NCI-H2029 treated with DMSO at 0.1 percent for 48 hours (cell line): ENCODE measurements around the gene GET4.
"Not testable (repeated sequence)": the region's sequence is repeated elsewhere in the genome, so short reads cannot be mapped to it uniquely, and the experiment has no call there.

Experiments
- DNase-seq: peaks from one replicate; lab custom pipeline; 2025; lab: John Stamatoyannopoulos, UW

The GET4 gene

DNA sequence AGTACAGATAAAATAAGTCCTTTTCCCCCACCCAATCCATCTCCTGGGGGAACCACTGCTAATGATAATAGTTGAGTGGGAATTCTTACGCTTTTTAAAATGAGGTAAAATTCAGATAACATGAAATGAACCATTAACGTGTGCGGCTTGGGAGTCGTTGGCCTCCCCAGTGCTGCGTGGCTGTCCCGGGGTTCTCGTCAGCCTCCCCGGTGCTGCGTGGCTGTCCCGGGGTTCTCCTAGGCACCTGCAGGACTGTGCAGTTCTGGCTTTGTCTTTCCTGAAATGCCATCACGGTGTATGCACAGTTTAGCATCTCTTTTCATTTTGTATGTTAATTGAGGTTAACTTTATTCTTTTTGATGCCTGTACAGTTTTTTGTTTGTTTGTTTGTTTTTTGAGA is 30.6 kb upstream of the GET4 start:
- no peak for DNase-seq

DNA sequence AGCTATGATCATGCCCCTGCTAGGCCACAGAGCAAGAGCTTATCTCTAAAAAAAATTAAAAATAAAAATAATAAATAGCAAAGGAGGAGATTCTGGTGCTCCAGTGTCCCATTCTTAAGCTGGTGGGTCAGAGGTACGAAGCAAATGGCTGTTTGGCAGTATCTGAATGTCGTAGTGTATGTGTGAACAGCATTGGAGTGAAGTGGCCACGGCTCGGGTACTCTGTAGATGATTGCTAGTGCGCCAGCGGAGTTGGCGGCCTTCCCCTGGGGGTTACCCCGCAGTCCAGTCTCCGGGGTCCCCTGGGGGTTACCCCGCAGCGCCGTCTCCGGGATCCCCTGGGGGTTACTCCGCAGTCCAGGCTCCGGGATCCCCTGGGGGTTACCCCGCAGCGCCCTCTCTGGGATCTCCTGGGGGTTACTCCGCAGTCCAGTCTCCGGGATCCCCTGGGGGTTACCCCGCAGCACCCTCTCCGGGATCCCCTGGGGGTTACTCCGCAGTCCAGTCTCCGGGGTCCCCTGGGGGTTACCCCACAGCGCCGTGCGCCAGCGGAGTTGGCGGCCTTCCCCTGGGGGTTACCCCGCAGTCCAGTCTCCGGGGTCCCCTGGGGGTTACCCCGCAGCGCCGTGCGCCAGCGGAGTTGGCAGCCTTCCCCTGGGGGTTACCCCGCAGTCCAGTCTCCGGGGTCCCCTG is 29.2 kb upstream of the GET4 start:
- DNase-seq = not testable (repeated sequence)

DNA sequence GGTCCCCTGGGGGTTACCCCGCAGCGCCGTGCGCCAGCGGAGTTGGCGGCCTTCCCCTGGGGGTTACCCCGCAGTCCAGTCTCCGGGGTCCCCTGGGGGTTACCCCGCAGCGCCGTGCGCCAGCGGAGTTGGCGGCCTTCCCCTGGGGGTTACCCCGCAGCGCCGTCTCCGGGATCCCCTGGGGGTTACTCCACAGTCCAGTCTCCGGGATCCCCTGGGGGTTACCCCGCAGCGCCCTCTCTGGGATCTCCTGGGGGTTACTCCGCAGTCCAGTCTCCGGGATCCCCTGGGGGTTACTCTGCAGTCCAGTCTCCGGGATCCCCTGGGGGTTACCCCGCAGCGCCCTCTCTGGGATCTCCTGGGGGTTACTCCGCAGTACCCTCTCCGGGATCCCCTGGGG is 28.6 kb upstream of the GET4 start:
- not testable (repeated sequence) for DNase-seq

DNA sequence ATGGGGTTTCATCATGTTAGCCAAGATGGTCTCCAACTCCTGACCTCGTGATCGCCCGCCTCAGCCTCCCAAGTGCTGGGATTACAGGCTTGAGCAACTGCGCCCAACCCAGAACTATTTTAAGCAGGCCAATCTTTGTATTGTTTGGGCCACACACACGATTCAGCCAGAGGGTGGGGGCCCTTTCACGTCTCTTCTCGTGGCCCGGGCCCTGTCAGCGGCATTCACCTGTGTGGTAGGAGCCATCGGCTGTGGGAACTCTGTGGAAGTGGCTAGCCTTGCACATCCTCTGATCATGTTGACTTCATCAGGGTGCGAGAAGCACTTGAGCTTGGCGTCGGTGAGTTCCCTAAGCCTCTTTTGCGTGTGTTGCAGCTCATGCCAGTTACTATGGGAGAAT is 27.2 kb upstream of the GET4 start:
- DNase-seq = no peak

DNA sequence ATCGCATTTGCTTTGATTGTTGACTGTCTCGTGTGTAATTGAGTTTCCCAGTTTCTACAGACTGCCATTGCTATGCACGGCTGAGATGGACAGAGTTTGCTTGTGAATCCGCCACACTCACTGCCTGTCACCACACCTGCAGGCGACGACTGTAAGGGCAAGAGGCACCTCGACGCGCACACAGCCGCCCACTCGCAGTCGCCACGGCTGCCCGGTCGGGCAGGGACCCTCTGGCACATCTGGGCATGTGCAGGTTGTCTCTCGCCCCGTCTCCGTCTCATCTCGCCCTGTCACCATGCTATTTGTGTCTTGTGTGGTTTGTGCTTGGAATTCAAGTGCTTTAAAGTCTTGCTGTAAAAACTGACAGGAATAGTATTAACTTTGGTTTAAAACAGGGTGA is 26.6 kb upstream of the GET4 start:
- DNase-seq = no peak

DNA sequence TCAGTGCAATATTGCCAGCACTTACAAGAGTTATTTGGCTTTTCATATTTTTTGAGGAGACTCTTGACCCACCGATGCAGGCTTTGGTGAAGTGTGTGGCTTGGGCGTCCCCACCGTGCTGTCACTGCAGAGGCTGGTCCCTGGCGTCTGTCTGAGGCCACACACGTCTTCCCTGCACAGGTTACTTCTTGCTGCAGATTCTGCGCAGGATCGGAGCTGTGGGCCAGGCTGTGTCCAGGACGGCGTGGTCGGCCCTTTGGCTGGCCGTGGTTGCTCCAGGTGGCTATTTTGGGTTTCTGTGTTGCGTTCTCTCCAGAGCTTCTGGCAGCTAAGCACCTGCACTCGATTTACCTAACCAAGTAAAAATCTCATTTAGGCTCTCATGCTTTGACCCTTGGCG is 25.1 kb upstream of the GET4 start:
- DNase-seq = no peak

DNA sequence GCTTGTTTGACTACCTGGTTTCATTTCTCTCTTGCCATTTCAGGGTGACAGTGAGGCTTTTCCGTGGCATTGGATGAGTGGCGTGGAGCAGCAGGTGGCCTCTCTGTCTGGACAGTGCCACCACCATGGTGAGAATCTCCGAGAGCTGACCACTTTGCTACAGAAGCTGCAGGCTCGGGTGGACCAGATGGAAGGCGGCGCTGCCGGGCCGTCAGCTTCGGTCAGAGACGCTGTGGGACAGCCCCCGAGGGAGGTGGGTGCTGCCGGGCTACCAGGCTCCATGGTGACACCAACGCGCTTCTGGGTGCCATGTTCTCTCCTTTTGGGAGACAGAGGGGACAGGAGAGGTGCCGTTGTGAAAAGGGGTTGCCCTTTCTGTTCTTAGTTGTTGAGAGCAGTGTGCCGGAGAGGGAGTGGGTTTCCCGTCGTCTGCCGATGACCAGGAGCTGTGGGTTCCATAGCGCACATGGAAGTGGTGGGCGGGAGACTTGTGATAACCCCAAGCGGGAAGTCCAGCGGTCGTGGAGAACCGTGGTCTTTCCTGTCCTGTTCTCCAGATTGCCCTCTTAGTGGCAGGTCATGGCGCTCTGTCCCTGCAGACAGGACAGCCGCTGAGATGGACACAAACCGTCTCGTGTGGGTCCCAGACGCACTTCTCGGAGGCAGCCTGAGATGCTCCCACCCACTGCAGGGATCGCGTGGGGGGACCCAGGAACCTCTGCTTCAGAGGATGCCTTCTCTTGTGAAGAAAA is 22.8 kb upstream of the GET4 start:
- DNase-seq = no peak

DNA sequence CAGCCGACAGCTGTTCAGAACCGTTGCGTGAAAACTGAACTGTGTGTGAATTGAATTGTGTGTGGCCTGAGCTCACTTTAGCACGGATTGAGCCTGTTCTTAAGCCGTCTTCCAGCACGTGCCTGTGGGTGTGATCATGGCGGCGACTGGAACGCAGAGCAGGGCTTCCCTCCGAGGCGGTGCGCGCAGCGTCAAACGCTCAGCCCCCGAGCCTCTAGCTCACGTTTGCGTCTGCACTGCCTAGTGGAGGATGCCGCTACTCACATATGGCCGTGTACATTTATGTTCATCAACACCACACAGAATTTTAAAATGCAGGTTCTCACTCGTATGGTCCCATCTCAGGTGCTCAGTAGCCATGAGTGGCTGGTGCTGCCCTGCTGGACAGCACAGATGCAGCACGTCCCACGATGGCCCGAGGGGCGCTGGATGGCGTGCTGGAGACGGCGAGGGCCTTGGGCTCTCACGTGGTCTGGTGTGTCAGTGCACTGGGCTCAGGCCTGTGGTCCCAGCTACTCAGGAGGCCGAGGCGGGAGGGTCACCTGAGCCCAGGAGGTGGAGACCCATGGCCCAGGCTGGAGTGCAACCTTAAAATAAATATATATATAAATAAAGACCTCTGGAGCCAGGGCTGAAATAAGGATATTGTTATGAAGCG is 22.1 kb upstream of the GET4 start:
- DNase-seq = no peak

DNA sequence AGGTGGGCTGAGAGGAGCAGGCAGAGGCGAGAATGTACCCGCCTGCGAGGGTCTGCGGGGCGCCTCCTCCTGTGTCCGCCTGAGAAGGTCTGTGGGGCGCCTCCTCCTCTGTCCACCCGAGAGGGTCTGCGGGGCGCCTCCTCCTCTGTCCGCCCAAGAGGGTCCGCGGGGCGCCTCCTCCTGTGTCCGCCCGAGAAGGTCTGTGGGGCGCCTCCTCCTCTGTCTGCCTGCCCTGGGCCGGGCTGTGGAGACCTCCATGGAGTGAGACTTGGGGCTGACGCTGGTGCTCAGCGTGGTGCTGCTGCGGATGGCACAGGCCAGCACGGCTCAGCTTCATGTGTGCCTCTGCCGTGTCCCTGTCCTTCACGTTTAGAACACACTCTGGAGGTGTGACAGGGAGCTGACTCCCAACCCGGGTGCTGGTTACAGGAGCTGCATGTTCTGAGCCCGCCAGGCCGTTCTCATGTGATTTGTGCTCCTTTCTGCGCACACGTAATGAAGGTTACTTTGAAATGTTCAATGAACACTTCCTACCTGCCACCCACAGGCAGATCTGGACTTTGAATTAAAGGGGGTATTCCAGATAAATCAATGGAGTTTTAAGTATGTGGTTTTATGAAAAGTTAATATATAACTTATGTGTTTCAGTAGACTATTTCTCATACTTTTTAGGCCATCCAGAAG is 20.5 kb upstream of the GET4 start:
- DNase-seq = no peak

DNA sequence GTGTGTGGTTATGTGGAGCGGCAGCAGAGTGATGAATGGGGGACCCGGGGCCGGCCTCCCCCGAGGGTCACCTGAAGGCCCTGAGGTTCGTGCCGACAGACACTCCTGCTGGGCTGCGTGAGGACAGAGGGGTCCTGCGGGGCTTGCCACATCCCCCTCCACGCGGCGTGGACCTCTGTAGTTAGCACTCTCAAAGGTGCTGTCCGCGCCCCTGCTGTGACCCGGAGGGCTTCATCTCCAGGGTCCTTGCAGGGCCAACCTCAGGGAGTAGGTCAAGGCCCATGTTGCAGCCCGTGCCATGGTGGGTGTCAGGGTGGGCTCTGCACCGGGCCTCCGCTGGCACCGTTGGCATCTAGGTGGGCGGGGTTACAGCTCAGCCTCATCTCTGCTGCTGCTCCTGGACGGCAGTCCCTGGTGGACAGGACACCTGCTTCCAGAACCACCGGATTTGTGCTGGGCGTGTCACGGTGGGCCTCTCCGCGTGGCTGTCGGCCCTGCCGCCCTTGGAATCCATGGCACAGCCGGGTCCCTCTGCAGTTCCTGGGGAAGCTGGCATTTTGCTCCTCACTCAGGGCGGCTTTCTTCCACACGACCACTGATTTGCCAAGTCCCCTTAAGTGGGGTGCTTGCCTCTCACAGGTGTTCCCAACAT is 19.8 kb upstream of the GET4 start:
- no peak for DNase-seq

DNA sequence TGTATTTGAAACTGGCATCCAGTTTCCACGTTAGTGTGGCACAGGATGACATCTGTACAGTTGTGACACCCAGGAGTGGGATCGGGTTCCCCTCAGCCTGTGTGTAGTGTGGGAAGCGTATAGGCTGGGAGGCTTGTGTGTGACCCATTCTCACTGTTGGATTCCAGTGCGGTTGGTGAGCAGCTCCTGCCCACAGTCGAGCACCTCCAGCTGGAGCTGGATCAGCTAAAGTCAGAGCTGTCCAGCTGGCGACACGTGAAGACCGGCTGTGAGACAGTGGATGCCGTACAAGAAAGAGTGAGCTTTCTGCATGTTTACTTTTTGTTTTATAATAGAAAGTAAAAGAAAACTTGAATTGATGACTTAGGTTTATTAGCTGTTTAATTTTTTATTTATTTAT is 18.7 kb upstream of the GET4 start:
- DNase-seq = no peak

DNA sequence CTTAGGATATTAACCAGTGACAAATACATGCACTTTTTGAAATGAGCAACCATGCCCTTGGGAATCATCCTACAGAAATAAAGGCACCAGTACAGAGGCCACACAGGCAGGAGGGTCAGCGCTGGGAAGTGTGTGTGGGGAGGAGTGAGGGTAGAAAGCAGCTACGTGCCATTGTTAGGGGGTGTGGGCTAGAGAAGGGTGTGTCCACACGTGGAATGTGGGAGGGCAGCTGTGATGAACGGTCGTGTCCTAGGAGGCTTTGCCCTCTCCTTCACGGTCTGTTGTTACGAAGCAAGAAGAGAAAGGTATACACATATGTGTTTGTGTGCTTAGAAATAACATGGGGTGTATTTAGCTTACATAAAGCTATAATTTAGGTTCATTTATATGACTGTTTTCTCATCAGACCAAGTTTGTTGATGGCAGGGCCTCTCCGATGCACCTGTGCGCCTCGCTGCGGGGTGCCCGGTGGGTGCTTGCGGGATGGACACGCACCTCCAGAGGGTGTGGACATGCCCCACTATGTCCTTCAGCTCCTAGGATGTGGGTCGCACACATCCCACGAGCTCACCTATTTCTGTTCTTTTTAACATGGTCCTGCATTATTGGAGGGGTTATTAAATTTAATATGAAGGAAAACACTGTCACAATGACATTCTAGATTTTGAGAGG is 16.9 kb upstream of the GET4 start:
- no peak for DNase-seq

DNA sequence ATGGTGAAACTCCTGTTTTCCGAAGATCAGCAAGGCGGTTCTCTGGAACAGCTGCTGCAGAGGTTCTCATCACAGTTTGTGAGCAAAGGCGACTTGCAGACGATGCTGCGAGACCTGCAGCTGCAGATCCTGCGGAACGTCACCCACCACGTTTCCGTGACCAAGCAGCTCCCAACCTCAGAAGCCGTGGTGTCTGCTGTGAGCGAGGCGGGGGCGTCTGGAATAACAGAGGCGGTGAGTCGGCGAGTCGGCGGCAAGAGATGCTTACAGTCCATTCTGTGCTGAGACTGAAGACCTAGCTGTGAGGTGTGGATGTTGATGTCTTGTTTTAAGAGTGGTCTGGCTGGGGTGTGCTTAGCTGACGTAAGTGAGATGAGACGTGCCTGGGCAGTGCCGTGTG is 16.2 kb upstream of the GET4 start:
- DNase-seq = no peak

DNA sequence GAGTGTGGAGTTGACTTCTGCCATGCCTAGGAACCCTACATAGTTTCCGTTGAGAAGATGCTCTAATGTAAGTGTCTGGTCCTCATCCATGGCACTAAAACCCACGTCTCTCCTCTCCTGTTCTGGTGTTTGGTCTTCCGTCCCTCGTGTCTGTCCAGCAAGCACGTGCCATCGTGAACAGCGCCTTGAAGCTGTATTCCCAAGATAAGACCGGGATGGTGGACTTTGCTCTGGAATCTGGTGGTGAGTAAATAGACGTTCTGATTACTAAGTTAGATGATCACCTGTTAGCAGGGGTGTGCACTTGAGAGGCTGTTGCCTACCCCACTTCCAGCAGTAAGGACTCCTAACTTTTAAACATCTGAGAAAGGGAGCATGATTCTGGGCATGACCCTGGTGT is 15.1 kb upstream of the GET4 start:
- DNase-seq = no peak

DNA sequence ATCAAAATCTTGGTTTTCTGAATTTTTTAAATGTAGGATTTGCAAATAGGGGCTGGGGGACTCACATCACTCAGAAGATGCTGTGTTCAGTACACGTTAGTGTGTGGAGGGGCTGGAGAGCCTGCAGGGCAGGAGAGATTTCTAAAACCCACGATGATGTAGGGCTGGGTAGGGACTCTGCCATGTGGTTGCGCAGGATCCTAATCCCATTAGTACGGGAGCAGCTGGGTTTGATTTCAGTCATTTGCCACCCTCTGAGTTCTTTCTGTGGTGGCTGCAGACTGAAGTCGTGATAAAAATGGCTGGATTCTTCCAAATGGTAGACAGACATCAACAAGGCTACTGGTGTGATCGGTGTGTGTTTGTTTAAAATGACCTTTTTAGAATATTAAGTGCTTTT is 14.2 kb upstream of the GET4 start:
- no peak for DNase-seq

DNA sequence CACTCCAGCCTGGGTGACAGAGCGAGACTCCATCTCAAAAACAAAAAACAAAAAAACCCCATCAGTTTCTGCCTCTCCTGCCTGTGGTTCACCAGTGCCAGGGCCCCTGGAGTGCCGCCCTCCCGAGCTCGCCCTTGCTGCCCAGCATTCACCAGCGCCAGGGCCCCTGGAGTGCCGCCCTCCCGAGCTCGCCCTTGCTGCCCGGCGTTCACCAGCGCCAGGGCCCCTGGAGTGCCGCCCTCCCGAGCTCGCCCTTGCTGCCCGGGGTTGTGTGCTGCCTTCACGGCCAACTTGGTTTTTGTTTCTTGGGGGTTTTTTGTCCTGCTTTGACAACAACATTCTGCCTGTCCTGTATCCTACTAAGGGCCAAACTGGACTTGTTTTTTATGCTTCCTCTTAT is 13.2 kb upstream of the GET4 start:
- DNase-seq = no peak

DNA sequence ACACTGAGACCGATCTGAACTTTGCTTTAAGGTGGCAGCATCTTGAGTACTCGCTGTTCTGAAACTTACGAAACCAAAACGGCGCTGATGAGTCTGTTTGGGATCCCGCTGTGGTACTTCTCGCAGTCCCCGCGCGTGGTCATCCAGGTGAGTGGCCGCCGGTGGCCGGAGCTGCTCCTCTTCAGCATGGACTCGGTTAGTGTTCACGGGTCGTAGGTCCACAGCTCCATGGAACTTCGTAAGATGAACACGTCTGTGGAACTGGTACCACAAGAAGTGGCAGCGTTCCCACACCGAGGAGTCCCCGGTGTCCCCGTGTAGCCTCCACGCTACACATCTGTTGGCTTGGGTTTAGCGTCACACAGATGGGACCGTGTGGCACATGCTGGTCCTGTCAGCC is 10.4 kb upstream of the GET4 start:
- DNase-seq = no peak

DNA sequence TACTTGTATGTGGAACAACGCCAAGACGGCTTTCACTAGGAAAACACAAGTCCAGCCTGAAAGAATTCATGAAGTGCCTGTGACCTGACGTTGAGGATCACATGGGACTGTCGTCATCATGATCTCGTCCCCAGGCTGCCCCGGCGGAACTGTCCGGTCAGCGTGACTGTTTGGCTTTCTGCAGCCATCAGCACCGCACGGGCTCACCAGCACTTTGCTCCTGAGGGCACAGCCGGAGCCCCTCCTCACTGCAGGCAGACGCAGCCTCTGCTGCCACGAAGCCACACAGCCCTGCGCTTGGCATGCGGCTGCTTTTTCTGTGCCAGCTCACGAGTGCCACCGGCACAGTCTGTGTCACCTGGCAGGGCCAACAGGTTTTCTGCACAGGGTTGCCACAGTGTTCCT is 9.4 kb upstream of the GET4 start:
- DNase-seq = no peak

DNA sequence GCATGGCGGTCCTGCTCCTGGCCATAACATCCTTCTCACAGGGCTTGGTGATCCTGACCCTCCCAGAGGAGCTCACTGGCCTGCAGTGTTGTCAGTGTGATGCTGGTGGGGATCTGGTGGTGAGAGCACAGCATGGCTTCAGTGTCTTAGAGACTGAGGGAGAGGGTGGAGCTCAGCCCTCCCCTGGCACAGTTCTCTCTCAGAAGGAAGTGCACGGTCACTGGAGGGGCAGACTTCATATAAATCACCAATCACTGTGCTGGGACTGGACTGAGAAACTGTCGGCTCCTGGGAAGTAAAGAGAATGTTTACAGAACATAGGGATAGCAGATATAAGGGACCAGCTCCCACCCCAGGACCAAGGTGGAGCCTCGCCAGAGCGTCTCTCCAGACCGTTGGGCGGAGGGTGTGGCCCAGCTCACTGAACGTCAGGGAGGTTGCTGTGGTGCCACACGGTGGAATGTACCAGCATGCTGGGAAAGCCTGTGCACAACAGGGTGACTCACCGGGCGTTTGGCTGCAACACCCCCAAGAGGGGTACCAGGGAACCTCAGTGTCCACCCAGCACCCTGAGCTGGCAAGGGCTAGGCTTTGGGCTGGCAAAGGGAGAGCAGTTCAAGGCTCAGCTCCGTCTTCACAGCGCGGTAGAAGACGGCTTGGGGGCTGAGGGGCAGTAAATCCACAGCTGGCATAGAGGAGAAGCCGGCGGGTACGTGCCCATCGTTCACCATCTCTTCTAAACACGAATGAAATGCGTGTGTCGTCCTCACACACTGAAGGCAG is 8.8 kb upstream of the GET4 start:
- DNase-seq = peak; percentile 26

DNA sequence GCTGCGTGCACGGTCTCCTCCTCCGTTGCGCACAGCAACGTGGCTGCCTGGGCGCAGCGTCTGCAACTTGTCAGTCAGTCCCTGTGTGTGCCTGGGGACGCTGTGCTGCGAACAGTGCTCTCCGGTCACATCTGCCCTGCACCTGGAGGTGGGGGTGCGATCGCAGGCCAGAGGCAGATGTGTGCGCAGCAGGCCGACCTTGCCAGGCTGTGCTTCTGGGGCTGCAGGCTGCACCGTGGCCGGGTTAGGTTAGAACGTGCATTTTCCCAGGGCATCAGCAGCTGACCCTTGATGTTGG is 8.2 kb upstream of the GET4 start:
- DNase-seq = no peak

DNA sequence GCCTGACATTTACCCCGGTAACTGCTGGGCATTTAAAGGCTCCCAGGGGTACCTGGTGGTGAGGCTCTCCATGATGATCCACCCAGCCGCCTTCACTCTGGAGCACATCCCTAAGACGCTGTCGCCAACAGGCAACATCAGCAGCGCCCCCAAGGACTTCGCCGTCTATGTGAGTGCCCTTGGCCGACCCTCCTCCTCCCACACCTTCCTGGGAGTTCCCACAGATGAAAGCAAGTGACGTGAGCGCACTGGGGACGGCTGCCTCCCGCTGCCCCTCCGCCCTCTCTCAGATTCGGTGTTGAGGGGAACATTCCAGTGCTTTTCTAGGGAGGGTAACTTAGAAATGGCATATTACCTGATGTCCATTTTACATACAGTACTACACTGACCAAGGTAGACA is 7.0 kb upstream of the GET4 start:
- DNase-seq = no peak
